Fibroblast of peridontal ligament (primary cell): ENCODE results near the gene PRPF6.

Experiments
- DNase-seq: peaks from one replicate; pipeline ENCODE4 v3.0.0-alpha.2; 2010; ENCODE audit errors: extremely low read depth

The PRPF6 gene

DNA sequence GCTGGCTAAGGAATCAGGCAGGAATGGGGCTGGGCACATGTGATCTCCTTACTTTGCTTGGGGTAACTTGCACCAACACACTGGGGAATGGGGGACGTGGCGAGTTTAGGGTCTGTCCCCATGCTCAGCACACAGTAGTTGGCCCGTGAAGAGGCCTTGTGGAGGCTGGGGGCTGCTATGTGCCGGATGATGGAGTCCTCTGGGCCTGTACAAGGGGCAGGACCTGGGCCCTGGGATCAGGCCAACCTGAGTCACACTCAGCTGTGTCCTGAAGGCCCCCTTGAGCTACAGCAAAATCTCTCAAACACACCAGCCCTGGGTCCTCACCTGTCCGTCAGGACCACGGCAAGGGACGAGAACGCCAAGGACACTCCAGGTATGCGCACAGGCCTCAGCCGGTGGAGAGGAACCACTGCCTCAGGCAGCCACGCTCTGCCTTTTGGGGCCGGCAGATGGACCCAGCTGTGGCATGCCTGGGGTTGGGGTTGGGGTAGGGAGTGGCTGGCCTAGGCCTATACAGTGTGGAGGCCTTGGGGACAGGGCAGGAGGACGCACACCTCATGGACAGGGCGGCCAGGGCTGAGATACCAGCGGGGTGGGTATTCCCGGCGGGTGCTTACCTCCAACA lies 35.8 kb upstream of the PRPF6 start:
- no peak for DNase-seq

DNA sequence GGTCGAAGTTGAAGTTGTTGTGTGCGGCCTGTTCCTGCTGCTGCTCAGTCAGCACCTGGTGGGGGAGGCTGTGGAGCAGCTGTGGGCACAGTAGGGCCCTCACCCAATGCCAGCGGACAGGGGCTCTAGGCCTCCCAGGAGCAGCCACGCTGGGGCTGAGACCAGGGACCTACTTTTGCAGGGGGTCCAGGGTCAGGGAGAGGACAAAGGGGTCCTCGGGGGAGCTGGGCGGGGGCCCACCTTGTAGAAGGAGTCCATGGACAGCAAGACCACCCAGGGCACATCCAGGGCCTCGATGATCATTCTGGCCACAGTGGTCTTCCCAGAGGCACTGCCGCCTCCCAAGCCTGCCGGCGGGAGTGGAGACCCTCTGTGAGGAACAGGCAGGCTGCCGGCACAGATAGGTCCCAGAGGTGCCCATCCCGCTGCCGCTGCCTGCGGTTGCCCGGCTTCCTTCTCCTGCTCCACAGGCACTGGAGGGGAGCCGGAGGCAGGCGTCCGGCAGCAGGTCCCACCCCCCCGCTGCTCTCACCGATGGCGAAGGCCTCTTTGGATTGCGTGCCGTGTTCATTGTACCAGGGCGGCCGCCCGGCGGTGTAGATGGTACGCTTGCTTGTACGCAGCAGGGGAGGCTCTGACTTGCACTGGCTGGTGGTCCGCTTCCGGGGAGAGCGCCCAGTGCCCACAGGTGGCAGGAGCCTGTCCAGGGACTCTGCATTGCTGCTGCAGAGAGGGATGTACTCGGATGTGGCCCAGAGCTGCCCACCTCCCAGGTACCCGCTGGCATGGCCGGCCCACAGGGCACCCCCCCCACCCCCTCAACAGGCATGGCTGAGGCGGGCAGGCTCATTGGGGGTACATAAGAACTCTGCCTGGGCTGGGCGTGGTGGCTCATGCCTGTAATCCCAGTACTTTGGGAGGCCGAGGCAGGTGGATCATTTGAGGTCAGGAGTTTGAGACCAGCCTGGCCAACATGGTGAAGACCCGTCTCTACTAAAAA lies 34.7 kb upstream of the PRPF6 start:
- no peak for DNase-seq

DNA sequence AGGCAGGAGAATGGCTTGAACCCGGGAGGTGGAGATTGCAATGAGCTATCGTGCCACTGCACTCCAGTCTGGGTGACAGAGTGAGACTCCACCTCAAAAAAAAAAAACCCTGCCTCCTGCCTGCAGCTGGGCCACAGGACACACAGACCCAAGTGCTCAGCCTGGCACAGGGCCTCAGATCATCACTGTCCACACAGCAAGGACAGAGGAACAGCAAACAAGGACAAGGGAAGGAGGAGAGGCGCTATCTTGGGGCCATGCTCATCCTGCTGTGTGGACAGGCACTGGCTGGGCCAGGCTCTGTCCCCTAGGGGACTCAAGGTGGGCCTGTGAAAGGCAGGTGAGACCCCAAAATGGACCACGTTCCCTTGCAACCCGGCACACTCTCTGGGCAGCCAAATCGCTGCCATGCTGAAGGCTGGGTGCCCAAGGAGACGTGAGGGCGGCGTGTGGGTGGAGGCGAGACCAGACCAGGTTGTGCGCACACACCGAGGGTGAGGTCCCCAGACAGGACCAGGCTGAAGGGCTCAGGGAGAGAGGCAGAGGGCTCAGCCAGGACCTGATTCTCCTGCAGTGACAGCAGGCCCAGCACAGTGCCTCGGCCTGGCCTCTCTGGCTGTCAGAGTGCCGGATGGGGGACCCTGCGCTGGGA lies 33.8 kb upstream of the PRPF6 start:
- DNase-seq, result no peak

DNA sequence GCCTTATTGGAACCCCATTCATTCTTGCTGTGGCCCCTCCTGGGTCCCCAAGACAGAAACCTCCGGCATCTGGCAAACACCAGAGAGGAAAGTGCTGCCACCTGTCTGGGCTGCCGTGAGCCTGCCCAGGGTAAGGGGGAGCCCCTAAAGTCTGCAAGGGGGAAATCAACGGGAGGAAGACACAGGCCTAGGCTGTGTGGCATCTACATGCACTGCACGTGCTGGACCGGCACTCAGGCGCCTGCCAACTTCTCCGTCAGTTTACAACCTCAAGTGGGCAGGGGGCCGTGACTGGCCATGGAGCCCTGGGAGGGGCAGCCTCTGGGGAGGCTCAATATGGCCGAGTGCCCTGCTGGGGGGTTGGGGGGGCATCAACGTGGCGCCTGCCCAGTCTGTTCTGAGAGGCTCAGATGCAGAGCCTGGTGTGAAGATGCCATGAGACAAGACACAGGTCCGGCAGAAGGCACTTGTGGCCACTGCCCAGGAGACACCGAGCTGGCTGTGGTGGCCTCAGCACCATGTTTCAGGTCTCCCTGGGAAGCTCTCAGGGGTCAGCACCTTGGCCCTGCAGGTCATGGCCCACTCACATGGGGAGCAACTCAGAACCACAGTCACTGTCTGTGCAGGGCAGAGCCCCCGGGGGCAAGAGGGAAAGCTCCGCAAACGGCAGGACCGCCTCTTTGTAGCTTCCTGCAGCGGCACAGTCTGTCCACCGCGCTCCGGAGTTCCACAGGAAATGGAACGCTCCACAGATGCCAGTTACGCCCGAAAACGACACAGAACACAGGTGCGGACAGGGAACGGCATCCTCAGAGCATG lies 33.1 kb upstream of the PRPF6 start:
- DNase-seq, result no peak

DNA sequence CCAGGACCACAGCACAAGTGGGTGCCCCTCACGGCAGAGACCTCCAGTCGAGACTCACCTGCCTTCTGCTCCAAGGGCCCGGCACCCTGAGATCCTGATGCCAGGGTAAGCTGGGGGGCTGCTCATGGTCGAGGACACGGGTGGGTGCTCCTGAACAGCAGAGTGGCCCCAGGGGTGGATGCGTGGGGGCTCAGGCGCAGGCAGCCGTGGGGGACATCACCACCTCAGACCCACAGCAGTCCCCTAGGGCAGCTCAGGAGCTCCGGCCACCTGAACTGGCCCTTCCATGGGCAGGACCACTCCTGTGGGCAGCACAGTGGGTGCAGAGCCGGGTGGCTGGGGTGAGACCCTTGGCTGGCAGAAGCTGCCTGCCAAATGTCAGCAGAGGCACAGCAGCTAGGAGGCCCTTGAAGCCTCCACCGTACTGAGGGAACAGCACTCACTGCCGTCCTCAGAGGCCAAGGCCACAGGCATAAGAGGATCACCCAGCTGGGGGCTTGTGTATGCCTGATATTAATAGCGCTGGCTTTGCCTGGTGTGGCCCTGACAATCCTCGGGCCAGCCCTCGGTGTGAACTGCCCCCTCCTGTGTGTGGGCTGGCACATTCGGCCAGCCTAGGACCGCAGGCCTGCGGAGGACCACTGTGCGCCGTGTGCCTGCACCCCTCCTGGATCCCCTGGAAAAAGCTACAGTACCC lies 30.1 kb upstream of the PRPF6 start:
- DNase-seq, result no peak

DNA sequence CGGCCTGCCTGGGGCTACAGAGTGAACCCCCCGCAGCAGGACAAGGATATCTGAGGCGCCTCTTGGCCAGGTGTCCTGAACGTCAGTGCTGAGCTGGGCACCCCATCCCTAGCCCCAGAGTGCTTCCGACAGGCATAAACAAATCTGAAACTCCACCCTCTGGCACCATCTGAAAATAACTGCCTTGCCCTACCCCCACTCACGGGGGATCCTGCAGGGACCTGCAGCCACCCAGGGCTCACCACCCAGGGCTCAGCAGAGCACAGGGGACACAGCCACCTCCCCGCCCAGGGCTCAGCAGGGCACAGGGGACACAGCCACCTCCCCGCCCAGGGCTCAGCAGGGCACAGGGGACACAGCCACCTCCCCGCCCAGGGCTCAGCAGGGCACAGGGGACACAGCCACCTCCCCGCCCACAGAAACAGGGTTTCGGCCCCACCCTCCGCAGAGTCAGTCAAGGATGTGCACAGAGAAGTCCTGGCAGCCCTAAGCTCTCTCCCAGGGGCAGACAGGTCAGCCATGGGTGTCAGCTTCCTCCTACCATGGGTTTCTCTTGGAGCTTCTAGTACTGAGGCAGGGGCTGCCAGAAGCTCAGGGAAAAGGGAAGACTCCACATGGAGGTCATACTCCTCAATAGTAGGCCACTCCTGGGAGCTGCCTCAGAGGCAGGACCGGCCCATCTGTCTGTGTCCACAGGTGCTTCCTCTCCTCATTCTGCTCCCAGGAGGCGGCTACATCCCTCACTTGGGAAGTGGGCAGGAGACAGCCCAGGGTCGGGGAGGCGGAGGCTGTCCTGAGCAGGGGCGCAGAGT lies 29.3 kb upstream of the PRPF6 start:
- no peak for DNase-seq

DNA sequence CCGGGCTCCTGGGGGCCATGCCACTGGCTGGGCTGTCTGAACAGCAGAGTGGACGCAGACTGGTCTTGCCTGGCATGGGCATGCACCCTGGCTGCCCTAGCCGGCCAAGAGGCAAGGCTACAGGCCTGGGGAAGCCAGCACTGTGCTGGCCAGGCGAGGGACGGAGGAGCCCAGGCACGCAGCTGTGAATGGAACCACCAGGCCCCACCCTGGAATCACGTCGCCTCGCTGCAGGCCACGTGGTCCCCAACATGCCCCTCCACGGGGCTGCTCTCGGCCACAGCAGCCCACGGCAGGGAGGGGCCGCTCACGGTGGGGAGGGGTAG lies 28.8 kb upstream of the PRPF6 start:
- DNase-seq, result no peak

DNA sequence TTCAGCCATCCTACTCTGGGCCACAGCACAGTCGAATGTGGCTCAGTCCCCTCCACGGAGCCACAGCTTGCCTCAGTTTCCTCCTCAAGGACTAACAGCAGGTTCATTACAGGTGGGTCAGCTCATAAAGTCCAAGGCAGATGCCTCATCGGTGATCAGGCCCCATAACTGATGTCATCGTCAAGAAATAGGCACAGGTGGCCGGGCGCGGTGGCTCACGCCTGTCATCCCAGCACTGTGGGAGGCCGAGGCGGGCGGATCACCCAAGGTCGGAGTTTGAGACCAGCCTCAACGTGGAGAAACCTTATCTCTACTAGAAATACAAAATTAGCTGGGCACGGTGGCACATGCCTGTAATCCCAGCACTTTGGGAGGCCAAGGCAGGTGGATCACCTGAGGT lies 28.2 kb upstream of the PRPF6 start:
- DNase-seq, result no peak

DNA sequence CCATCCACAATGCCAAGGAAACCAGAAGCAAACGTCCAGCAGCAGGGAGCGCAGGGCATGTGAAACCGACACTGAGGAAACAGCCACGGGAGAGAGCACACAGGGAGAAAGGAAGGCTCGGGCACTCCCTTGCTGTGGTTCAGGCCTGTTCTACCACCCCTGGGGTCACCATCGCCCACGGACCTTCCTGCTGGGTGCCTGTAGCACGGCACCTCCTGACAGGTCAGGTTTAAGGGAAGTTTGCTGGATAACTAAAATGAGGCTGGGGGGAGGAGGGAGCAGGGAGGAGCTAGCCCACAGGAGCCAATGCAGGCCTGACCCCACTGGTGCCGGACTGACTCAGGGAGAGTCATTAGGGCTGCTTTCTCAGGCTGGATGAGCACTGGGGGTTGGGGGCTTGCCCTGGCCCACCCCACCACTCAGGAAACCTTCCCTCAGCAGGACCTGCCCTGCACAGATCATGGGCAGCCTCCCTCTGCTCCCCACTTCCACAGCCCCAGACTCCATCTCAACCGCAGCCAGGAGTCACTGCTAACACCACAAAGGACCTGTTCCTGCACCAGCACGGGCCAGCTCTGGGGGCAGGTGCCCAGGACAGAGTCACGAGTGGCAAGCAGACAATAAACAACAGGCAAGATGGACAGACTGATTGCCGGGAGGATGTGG lies 27.0 kb upstream of the PRPF6 start:
- DNase-seq, result no peak

DNA sequence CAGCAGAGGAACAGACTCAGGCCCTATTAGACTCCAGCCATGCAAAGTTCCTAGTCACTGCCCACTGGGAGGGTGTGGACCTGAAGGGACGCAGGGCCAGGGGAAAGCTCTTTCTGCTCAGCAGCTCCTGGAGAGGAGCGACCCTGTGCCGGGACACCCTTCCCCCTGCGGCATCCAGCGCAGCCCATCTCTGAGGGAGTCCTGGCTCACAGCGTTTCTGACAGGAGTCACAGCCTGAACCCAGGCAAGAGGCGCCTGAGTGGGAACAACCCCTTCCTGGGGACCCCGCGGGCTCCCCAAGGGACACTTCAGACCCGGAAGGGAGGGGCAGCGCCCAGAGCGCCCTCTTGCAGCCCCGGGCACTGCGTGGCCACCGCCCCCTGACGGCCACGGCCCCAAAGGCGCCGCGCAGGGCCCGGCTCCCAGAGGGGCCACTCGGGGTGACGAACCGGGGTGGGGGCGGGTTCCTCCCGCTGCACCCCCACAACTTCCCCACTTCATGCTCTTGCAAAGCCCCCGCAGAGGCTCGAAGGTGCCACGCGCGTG lies 25.6 kb upstream of the PRPF6 start:
- DNase-seq, result no peak

DNA sequence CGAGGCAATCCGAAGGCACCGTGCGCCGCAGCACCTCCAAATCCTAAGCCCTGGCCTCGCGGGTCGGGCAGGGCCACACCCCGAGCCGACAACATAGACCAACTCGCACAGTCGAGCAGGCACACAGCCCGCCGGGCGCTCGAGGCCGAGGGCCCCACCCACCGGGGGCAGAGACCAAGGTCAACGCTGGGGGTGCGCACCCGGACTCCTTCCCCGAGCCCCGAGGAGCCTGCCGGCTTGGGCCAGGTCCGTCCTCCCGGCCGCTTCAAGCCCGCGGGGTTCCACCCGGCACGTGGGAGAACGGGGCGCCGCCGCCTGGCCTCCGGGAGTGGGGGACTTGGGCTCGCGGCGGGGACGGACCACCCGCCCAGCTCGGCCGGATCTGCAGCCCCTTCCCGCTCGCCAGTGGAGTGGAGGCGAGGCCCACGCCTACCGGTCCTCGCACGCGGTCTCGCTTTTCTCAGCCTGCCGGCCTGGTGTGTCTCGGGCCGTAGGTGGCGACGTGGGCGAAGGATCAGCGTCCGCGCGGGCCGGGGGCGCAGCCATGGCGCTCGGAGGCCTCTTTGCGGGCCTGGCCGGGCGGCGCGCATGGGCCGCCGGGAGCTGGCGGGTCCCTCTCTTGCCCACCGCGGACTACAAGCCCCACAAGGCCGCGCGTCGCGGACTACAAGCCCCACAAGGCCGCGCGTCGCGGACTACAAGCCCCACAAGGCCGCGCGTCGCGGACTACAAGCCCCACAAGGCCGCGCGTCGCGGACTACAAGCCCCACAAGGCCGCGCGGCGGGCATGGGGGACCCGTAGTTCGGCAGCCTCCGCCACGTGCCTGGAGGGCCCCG lies 24.9 kb upstream of the PRPF6 start, which contains the start of gene UCKL1:
Gene UCKL1, minus strand, starts transcription at position 590 of the 837 bp plus-strand sequence. Its CDS starts 44 bp downstream, at position 546.
- DNase-seq, result peak; percentile 88

DNA sequence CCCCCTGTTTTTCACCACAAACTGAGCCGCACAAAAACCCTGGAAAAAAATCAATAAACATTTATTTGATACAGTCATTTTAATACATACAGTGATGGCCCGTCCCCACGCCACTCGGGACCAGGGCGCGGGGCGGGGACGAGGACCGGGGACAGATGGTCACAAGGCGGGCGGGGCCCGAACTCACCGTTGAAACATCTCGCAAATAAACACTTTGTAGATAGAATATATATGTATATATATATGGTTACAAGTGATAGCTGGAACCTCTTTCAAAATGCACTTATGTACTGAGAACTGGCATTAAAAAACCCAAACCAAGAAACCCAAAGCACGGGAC lies 24.3 kb upstream of the PRPF6 start:
- no peak for DNase-seq

DNA sequence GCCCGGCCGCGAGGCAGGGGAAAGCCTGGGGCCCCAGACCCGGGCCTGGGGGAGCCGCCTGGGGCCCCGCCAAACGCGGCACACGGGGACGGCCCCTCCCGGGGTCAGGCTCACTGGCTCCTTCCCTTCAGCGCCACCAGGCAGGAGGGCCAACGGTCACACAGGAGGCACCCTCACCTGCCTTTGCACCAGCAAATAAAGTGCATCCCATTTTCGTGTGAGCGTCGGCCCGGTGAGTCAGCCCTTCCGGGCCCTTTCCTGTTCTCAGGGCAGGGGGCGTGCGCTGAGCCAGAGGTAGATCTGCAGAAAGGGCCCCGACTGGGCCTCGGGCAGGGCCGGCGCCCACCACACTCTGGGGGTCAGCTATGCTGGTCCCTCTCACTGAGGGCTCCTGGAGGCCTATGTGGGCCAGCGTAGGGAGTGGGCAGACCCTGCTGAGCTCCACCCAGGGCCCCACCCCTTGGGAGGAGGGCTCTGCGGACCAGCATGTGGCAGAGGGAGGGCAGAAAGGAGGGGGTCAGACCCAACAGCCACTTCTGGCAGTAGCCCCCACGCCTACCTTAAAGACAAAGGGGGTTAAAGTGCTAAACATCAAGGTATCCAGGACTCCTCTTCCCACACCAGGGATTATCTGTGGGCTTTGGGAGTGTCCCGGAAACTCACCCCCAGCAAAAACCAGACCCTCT lies 23.8 kb upstream of the PRPF6 start:
- peak; percentile 58 for DNase-seq

DNA sequence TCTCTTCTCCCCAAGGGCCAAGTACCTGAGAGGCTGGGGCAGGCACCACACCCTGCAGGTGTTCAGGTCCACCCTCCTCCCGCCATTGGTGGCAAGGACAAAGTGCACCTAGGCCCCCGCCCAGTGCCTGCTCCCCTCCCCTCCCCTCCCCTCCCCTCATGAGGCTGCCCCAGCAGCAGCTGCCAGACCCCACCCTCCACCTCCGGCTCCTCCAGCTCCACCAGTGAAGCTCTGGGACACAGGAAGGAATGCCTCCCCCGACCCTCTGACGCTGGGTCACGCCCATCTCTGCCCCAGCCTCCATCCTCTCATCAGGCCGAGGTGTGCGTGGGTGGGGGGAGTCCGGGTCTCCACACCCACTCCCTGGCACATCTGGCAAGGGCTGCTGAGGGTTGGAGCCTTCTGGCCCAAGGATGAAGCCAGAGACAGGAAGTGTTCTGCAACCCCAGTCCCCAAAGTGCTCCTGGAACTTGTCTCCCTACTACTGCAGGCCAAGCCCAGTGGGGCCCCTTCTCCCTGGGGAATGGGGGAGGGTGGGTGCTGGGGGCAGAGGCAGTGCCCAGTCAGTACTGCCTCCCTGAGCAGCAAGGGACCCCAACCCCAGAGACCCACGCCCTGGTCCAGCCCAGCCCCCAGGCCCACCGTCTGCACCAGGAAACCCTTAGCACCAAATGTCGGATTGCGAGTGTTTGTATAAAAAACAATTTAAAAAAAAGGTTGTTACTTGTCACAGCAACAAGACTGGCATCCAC lies 23.1 kb upstream of the PRPF6 start:
- DNase-seq, result no peak

DNA sequence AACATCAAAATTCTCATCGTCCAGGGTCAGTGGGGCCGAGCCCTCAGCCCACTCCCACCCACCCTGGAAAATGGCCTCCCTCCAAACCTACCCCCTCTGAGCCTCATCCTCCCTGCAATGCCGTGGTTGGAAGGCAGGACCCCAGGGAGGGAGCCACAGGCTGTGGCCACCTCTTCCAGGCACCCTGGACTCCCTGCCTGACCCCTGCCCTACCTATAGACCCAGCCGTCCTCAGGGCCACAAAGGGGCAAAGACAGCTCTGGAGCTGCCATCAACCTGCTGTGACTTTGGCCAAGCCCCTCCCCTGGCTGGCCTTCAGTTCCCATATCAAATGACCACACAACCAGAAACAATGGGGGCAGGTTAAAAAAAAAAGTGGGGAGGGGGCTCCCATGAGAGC lies 22.5 kb upstream of the PRPF6 start:
- DNase-seq, result no peak

DNA sequence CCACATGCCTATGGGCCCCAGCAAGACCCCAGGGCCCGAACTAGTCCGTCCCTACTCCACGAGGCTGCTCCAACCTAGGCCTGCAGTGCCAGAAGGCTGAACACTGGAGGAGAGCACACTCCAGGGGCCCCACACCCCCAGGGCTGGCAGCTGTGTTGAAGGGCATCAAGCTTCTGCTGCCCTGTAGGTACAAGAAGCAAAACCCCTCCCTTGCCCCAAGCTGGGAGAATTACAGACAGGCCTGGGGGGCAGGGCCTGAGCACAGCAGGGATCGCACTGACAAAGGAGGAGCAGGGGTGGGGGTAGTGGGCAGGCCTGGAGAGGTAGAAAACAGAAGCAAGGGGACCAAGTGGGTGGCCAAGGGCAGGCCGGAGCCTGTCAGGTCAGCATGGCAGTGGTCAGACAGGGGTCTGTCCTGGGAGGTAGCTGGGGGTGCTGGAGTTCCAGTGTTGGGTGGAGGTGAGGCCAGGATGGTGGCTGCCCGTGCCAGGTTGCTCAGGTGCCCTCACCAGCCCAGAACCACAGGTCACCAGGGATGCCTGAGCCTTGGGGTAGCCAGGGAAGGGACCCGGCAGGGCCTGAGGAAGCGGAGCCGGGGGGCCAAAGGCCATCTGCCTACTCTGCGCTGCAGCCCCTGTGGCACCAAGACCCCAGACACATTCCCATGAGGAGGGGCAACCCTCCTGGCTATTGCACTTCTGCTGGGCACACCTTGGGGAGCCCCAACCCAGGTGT lies 21.8 kb upstream of the PRPF6 start:
- no peak for DNase-seq

DNA sequence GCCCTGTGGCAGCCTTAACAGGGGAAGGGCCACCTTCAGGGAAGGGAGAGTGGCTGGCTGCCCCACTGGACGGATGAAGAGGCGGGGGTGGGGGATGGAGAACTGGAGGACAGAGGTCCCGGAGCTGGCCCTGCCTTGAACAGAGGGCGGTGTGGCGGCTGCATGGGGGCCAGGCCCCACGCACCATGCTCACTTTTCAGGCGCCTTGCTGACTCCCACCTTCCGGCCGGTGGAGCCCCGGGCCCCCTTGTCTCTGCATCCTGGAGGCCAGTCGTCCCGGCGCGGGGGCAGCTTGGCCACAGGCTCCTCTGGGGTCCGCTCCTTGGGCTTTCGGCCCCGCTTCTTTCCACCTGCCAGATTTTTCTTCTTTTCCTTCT lies 21.2 kb upstream of the PRPF6 start:
- DNase-seq, result no peak
